HepG2 (cell line): ENCODE measurements around the gene RAET1L.

Source experiments
- TF ChIP-seq, protein P1 (sequence below): sonication (generic); formaldehyde crosslinking; IDR thresholded peaks from 2 replicates; pipeline ENCODE4 v1.4.0; 2020; ENCODE audit warnings: missing genetic modification reagents, borderline replicate concordance
- TF ChIP-seq, protein P2 (sequence below): sonication (generic); formaldehyde crosslinking; IDR thresholded peaks from 2 replicates; pipeline ENCODE4 v1.5.1; 2020; ENCODE audit warnings: mild to moderate bottlenecking, missing genetic modification reagents, borderline replicate concordance
- TF ChIP-seq, protein P3 (sequence below): sonication (generic); formaldehyde crosslinking; IDR thresholded peaks from 2 replicates; pipeline ENCODE4 v1.5.0; 2020; ENCODE audit warnings: mild to moderate bottlenecking, missing genetic modification reagents, moderate library complexity

DNA sequence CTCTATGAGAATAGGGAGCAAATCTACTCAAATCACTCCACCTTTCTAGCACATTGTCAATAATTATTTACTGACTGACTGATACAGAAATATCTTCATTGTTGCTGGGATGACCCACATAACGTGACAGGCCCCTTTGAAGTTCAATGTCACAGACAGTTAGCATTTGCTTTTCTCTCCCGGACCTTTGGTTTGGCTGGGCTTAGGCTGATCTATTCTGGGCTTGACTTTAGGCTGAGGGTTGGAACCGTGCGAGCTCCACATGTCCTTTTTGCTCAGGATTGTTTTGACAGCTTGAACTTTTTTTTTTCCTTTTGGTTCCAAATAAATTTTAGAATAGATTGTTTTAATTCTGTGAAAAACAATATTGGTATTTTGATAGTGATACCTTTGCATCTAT, 31.6 kb upstream of the RAET1L start:
- TF ChIP-seq, protein P1, sequence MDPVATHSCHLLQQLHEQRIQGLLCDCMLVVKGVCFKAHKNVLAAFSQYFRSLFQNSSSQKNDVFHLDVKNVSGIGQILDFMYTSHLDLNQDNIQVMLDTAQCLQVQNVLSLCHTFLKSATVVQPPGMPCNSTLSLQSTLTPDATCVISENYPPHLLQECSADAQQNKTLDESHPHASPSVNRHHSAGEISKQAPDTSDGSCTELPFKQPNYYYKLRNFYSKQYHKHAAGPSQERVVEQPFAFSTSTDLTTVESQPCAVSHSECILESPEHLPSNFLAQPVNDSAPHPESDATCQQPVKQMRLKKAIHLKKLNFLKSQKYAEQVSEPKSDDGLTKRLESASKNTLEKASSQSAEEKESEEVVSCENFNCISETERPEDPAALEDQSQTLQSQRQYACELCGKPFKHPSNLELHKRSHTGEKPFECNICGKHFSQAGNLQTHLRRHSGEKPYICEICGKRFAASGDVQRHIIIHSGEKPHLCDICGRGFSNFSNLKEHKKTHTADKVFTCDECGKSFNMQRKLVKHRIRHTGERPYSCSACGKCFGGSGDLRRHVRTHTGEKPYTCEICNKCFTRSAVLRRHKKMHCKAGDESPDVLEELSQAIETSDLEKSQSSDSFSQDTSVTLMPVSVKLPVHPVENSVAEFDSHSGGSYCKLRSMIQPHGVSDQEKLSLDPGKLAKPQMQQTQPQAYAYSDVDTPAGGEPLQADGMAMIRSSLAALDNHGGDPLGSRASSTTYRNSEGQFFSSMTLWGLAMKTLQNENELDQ (CRISPR knock-in tag): no peak
- TF ChIP-seq, protein P2, sequence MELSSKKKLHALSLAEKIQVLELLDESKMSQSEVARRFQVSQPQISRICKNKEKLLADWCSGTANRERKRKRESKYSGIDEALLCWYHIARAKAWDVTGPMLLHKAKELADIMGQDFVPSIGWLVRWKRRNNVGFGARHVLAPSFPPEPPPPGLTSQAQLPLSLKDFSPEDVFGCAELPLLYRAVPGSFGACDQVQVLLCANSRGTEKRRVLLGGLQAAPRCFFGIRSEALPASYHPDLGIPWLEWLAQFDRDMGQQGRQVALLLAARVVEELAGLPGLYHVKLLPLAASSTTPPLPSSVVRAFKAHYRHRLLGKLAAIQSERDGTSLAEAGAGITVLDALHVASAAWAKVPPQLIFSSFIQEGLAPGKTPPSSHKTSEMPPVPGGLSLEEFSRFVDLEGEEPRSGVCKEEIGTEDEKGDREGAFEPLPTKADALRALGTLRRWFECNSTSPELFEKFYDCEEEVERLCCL (CRISPR knock-in tag): no peak
- TF ChIP-seq, protein P3, sequence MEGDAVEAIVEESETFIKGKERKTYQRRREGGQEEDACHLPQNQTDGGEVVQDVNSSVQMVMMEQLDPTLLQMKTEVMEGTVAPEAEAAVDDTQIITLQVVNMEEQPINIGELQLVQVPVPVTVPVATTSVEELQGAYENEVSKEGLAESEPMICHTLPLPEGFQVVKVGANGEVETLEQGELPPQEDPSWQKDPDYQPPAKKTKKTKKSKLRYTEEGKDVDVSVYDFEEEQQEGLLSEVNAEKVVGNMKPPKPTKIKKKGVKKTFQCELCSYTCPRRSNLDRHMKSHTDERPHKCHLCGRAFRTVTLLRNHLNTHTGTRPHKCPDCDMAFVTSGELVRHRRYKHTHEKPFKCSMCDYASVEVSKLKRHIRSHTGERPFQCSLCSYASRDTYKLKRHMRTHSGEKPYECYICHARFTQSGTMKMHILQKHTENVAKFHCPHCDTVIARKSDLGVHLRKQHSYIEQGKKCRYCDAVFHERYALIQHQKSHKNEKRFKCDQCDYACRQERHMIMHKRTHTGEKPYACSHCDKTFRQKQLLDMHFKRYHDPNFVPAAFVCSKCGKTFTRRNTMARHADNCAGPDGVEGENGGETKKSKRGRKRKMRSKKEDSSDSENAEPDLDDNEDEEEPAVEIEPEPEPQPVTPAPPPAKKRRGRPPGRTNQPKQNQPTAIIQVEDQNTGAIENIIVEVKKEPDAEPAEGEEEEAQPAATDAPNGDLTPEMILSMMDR: no peak
